Neural cell (in vitro differentiated cells): Measurements from ENCODE around the gene BNIP5. TPM values are rescaled to one million over a fixed set of nuclear protein-coding genes. Genes with fewer than 3 reads are reported as not detected.
"Not testable (repeated sequence)": the region's sequence is repeated elsewhere in the genome, so short reads cannot be mapped to it uniquely, and the experiment has no call there.

Experiments used
- H2AFZ ChIP-seq: fragments of 200-600, 300-800 bp; sonication (generic), shearing (Covaris generic); 2 replicates; pipeline ENCODE4 v1.6.0; 2014; ENCODE audit warnings: low read depth, mild to moderate bottlenecking, antibody characterized with exemption, low read length, moderate library complexity
- H3F3A ChIP-seq: fragments of 200-600 bp; shearing (Covaris generic); 2 replicates; pipeline ENCODE4 v1.6.1; 2016; ENCODE audit warnings: mild to moderate bottlenecking, moderate library complexity, mixed read lengths, antibody characterized with exemption, low read length; ENCODE audit not compliant: insufficient read depth, poor library complexity, severe bottlenecking
- H3K27ac ChIP-seq: fragments of 200-600, 300-800 bp; sonication (generic), shearing (Covaris generic); 2 replicates; pipeline ENCODE4 v1.5.1; 2014; ENCODE audit warnings: mild to moderate bottlenecking, low read length, moderate library complexity
- H3K27me3 ChIP-seq: fragments of 300-800, 200-600 bp; sonication (generic), shearing (Covaris generic); 2 replicates; pipeline ENCODE4 v1.6.0; 2014; ENCODE audit warnings: mild to moderate bottlenecking, low read depth, low read length, moderate library complexity; ENCODE audit not compliant: insufficient read depth
- H3K36me3 ChIP-seq: fragments of 300-800, 200-600 bp; sonication (generic), shearing (Covaris generic); 2 replicates; pipeline ENCODE4 v1.5.1; 2014; ENCODE audit warnings: mild to moderate bottlenecking, antibody characterized with exemption, low read length, moderate library complexity; ENCODE audit not compliant: insufficient read depth
- H3K4me2 ChIP-seq: fragments of 300-800, 200-600 bp; sonication (generic), shearing (Covaris generic); 2 replicates; pipeline ENCODE4 v1.6.0; 2014; ENCODE audit warnings: mild to moderate bottlenecking, low read length
- H3K4me3 ChIP-seq: fragments of 300-800, 200-600 bp; sonication (generic), shearing (Covaris generic); 2 replicates; pipeline ENCODE4 v1.5.1; 2014; ENCODE audit warnings: mild to moderate bottlenecking, low read length, moderate library complexity
- H3K79me2 ChIP-seq: fragments of 200-600 bp; shearing (Covaris generic); replicated peaks from 2 replicates; pipeline ENCODE4 v1.6.0; 2014; ENCODE audit warnings: mild to moderate bottlenecking, low read length, moderate library complexity; ENCODE audit not compliant: insufficient read depth
- H3K9ac ChIP-seq: fragments of 300-800, 200-600 bp; sonication (generic), shearing (Covaris generic); 2 replicates; pipeline ENCODE4 v1.6.1; 2016; ENCODE audit warnings: mild to moderate bottlenecking, low read length, mixed read lengths
- H3K9me2 ChIP-seq: fragments of 200-600 bp; shearing (Covaris generic); 2 replicates; pipeline ENCODE4 v1.6.1; 2016; ENCODE audit warnings: mild to moderate bottlenecking, low read length, mixed read lengths; ENCODE audit not compliant: insufficient read depth
- H3K9me3 ChIP-seq: fragments of 200-600, 300-800 bp; sonication (generic), shearing (Covaris generic); 2 replicates; pipeline ENCODE4 v1.6.1; 2016; ENCODE audit warnings: mild to moderate bottlenecking, mixed run types, low read length, moderate library complexity, mixed read lengths
- H4K20me1 ChIP-seq: fragments of 200-600 bp; shearing (Covaris generic); 2 replicates; pipeline ENCODE4 v1.6.1; 2016; ENCODE audit warnings: mild to moderate bottlenecking, mixed run types; ENCODE audit not compliant: insufficient read depth
- EP300 ChIP-seq: fragments of 450-650 bp; conservative IDR thresholded peaks from 2 replicates; pipeline ENCODE4 v1.6.1; 2014; ENCODE audit warnings: antibody characterized with exemption, mild to moderate bottlenecking, moderate library complexity; ENCODE audit not compliant: poor library complexity, severe bottlenecking
- EZH2 ChIP-seq: fragments of 200-600, 300-800 bp; shearing (Covaris generic), sonication (generic); IDR thresholded peaks from 2 replicates; pipeline ENCODE4 v1.6.1; 2014; ENCODE audit warnings: antibody characterized with exemption, low read length, borderline replicate concordance, mild to moderate bottlenecking; ENCODE audit not compliant: insufficient read depth, poor library complexity, severe bottlenecking
- MXI1 ChIP-seq: fragments of 450-650 bp; conservative IDR thresholded peaks from 2 replicates; pipeline ENCODE4 v1.6.1; 2014; ENCODE audit warnings: antibody characterized with exemption, mild to moderate bottlenecking; ENCODE audit not compliant: poor library complexity, severe bottlenecking
- POLR2AphosphoS5 ChIP-seq: IDR thresholded peaks from 2 replicates; pipeline ENCODE4 v1.6.1; 2012
- RAD21 ChIP-seq: fragments of 450-650 bp; conservative IDR thresholded peaks from 2 replicates; pipeline ENCODE4 v1.6.1; 2014; ENCODE audit warnings: antibody characterized with exemption, mild to moderate bottlenecking, moderate library complexity
- SMC3 ChIP-seq: fragments of 450-650 bp; conservative IDR thresholded peaks from 2 replicates; pipeline ENCODE4 v1.6.1; 2014; ENCODE audit warnings: antibody characterized with exemption, mild to moderate bottlenecking, moderate library complexity; ENCODE audit not compliant: poor library complexity
- TAF1 ChIP-seq: IDR thresholded peaks from 2 replicates; pipeline ENCODE4 v1.6.1; 2012; ENCODE audit warnings: low read depth
- polyA plus RNA-seq: library from polyadenylated mRNA; depleted of rRNA; stranded (reverse); fragments of >200 nt; gene quantifications from 2 replicates; pipeline ENCODE4 v1.2.3, GENCODE V29; 2014
- TF ChIP-seq, protein P1 (sequence below): IDR thresholded peaks from 2 replicates; pipeline ENCODE4 v1.6.1; 2012; ENCODE audit warnings: borderline replicate concordance
- TF ChIP-seq, protein P2 (sequence below): fragments of 450-650 bp; IDR thresholded peaks from 2 replicates; pipeline ENCODE4 v1.5.1; 2014; ENCODE audit warnings: antibody characterized with exemption, mild to moderate bottlenecking, moderate library complexity; ENCODE audit not compliant: poor library complexity, severe bottlenecking

The BNIP5 gene
- polyA plus RNA-seq, 1 donor from 2014 or later, result not detected

- no peaks in the 10 kb centered on the region for H3K79me2 ChIP-seq
- H3K27ac ChIP-seq, result no peak overlapping the region
- H3K27me3 ChIP-seq, result no peaks in the 10 kb centered on the region
- H3K4me3 ChIP-seq, result no peak overlapping the region
- H3F3A ChIP-seq, result no peaks in the 10 kb centered on the region
- H4K20me1 ChIP-seq, result no peaks in the 10 kb centered on the region
- no peaks in the 10 kb centered on the region for H3K9me2 ChIP-seq
- TF ChIP-seq EP300 (no peak), MXI1 (no peak), POLR2AphosphoS5 (no peak), RAD21 (no peak), SMC3 (no peak), EZH2 (no peak), TAF1 (no peak)
- TF ChIP-seq, protein P1, sequence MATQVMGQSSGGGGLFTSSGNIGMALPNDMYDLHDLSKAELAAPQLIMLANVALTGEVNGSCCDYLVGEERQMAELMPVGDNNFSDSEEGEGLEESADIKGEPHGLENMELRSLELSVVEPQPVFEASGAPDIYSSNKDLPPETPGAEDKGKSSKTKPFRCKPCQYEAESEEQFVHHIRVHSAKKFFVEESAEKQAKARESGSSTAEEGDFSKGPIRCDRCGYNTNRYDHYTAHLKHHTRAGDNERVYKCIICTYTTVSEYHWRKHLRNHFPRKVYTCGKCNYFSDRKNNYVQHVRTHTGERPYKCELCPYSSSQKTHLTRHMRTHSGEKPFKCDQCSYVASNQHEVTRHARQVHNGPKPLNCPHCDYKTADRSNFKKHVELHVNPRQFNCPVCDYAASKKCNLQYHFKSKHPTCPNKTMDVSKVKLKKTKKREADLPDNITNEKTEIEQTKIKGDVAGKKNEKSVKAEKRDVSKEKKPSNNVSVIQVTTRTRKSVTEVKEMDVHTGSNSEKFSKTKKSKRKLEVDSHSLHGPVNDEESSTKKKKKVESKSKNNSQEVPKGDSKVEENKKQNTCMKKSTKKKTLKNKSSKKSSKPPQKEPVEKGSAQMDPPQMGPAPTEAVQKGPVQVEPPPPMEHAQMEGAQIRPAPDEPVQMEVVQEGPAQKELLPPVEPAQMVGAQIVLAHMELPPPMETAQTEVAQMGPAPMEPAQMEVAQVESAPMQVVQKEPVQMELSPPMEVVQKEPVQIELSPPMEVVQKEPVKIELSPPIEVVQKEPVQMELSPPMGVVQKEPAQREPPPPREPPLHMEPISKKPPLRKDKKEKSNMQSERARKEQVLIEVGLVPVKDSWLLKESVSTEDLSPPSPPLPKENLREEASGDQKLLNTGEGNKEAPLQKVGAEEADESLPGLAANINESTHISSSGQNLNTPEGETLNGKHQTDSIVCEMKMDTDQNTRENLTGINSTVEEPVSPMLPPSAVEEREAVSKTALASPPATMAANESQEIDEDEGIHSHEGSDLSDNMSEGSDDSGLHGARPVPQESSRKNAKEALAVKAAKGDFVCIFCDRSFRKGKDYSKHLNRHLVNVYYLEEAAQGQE, result no peak
- TF ChIP-seq, protein P2, sequence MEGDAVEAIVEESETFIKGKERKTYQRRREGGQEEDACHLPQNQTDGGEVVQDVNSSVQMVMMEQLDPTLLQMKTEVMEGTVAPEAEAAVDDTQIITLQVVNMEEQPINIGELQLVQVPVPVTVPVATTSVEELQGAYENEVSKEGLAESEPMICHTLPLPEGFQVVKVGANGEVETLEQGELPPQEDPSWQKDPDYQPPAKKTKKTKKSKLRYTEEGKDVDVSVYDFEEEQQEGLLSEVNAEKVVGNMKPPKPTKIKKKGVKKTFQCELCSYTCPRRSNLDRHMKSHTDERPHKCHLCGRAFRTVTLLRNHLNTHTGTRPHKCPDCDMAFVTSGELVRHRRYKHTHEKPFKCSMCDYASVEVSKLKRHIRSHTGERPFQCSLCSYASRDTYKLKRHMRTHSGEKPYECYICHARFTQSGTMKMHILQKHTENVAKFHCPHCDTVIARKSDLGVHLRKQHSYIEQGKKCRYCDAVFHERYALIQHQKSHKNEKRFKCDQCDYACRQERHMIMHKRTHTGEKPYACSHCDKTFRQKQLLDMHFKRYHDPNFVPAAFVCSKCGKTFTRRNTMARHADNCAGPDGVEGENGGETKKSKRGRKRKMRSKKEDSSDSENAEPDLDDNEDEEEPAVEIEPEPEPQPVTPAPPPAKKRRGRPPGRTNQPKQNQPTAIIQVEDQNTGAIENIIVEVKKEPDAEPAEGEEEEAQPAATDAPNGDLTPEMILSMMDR, result no peak
- no peak overlapping the region for H3K9ac ChIP-seq
- H3K9me3 ChIP-seq, result no peaks in the 10 kb centered on the region
- H2AFZ ChIP-seq, result no peak overlapping the region
- no peak overlapping the region for H3K4me2 ChIP-seq
- no peaks in the 10 kb centered on the region for H3K36me3 ChIP-seq
These were observed 3.6 kb upstream of the BNIP5 start for GRCh38 chr6:36340306-36340617.

DNA sequence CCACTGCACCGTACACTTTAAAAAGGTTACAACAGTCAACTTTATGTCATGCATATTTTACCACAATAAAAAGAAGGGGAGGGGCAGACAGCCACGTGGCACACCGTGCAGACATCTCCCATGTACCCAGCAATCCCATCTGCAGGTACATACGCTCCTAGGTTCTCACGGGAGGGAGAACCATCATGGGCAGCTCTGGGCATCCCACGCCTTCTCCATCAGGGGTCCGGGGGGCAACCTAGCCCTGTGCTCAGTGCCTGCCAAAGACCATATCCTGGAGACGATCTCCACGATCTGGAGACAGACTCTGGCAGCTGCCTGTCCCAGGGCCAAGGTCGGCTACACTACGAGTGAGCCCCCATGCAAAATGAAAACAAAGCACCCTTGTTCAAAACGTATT lies 2.5 kb upstream of the BNIP5 start:
- H4K20me1 ChIP-seq, result no peaks in the 10 kb centered on the region
- TF ChIP-seq SMC3 (no peak), MXI1 (no peak), POLR2AphosphoS5 (no peak), EP300 (no peak), EZH2 (no peak), RAD21 (no peak), TAF1 (no peak)
- TF ChIP-seq, protein P2, result no peak
- TF ChIP-seq, protein P1, result no peak

GRCh38 chr6:36338223-36338622 lies 1.5 kb upstream of the BNIP5 start:
- H3K9ac ChIP-seq, H3K4me3 ChIP-seq, H3K27ac ChIP-seq, H3K79me2 ChIP-seq, H3K36me3 ChIP-seq, H3K9me2 ChIP-seq, H4K20me1 ChIP-seq, H3K9me3 ChIP-seq, H3K27me3 ChIP-seq, H2AFZ ChIP-seq, H3K4me2 ChIP-seq, H3F3A ChIP-seq: not testable (repeated sequence)

More for the DNA sequence above, 2.5 kb upstream of the BNIP5 start:
- H3K9me2 ChIP-seq, result no peaks in the 10 kb centered on the region
- H3K79me2 ChIP-seq, result no peaks in the 10 kb centered on the region
- H3K9me3 ChIP-seq, result no peaks in the 10 kb centered on the region
- H3K27me3 ChIP-seq, result no peaks in the 10 kb centered on the region
- no peak overlapping the region for H3K4me2 ChIP-seq
- H3K4me3 ChIP-seq, result no peak overlapping the region
- no peaks in the 10 kb centered on the region for H3F3A ChIP-seq
- no peaks in the 10 kb centered on the region for H3K36me3 ChIP-seq
- no peak overlapping the region for H3K9ac ChIP-seq
- H3K27ac ChIP-seq, result no peak overlapping the region
- no peak overlapping the region for H2AFZ ChIP-seq
